ENCODE data around the gene C1QTNF6.

GRCh38 chr22:37192741-37193140, 4.7 kb upstream of the C1QTNF6 start:
- TF ChIP-seq CTCF (conservative IDR thresholded peaks at IDR 0.05; ENCODE audit: low read depth, low read length) (no peak), POLR2A (IDR thresholded peaks at IDR 0.05; ENCODE audit: low read depth, low read length) (no peak), RAD21 (IDR thresholded peaks at IDR 0.05; ENCODE audit: low read length) (no peak), BHLHE40 (IDR thresholded peaks at IDR 0.05; ENCODE audit: low read depth, low read length) (no peak), MAZ (IDR thresholded peaks at IDR 0.05; ENCODE audit: borderline replicate concordance, low read depth, low read length) (no peak), CHD1 (IDR thresholded peaks at IDR 0.05; ENCODE audit: low read depth, low read length) (no peak), SMC3 (IDR thresholded peaks at IDR 0.05; ENCODE audit: low read depth, low read length) (no peak), USF2 (IDR thresholded peaks at IDR 0.05; ENCODE audit: low read depth, low read length) (no peak), MXI1 (IDR thresholded peaks at IDR 0.05; ENCODE audit: borderline replicate concordance, low read depth, low read length) (no peak), FOS (IDR thresholded peaks at IDR 0.05; ENCODE audit: low read depth, low read length) (no peak), ELK1 (IDR thresholded peaks at IDR 0.05; ENCODE audit: borderline replicate concordance, low read depth, low read length) (no peak), RFX5 (IDR thresholded peaks at IDR 0.05; ENCODE audit: low read depth, low read length) (no peak), MAFK (IDR thresholded peaks at IDR 0.05; ENCODE audit: low read depth, low read length) (no peak)
